Ammon's horn (tissue), 1 donor: Measurements from ENCODE around the gene CLK4.

ENCODE experiments used
- DNase-seq: peaks from one replicate; pipeline ENCODE4 v3.0.0-alpha.2; 2016; ENCODE audit warnings: low spot score

CLK4 gene

DNA sequence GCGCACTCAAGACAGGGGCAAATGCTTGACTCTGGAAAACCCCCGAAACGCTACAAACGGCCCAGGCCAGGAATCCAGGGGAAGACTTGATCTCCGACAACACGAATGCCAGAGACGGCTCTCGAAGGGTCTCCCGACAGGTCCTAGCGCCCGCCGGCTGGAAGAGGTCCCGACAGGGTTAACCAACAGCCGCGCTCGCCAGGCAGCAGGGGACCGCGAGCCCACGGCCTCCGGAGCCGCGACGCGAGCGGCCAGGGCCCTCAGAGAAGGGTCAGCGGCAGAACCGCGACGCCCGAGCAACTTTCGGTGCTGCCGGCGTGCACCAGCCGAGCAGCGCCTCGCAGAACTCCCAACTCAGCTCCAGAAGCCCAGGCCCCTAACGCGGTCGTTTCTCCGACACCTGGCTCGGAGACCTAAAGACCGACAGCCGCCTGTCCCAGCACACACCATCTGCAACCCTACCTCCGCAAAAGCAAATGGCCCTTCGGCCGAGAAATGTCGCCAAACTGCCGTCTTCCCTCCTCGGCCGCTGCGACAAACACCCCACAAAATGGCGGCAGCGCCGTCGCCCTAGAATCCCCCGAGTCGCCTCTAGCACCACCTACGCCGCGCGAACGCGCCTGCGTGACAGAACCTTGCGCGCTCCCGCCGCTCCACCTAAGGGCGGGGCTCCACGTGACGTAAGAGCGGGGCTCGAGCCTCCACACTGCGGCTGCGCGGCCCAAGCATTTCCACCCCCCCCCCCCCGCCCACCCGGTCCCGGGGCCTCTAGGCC, at the start of gene CLK4:
CLK4 (minus strand) TSS at position 567 of the 775 bp plus-strand sequence. CDS start 3,634 bp downstream, outside the sequence.
- DNase-seq, result peak; percentile 96

DNA sequence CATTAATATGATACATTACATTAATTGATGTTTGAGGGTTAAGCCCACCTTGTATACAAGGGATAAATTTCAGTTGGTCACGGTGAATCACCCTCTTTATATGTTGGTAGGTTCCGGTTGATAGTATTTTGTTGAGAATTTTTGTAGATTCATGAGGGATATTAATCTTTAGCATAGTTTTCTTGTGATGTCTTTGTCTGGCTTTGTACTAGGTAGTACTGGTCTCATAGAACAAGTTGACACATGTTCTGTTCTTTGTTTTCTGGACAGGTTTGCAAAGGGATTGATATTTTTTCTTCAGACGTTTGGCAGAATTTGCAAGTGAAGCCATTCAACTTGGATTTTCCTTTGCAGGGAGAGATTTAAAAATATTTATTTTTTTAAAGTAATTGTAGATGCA, 49.1 kb upstream of the CLK4 start:
- DNase-seq, result no peak

DNA sequence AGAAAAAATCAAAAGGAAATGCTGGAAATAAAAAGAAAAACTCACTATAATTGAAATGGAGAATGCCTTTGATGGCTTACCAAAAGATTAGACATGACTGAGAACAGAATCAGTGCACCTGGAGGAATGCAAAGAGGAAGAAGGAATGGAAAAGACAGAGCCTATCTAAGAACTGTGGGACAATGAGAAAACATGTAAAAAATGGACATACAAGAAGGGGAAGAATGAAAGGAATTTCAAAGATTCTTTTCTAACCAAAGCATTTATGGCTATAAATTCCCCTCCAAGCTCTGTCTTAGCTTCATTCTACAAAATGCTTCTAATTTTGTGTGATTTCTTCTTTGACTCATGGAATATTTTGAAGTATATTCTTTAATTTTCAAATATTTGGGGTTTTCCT, 47.5 kb upstream of the CLK4 start:
- DNase-seq, result no peak

DNA sequence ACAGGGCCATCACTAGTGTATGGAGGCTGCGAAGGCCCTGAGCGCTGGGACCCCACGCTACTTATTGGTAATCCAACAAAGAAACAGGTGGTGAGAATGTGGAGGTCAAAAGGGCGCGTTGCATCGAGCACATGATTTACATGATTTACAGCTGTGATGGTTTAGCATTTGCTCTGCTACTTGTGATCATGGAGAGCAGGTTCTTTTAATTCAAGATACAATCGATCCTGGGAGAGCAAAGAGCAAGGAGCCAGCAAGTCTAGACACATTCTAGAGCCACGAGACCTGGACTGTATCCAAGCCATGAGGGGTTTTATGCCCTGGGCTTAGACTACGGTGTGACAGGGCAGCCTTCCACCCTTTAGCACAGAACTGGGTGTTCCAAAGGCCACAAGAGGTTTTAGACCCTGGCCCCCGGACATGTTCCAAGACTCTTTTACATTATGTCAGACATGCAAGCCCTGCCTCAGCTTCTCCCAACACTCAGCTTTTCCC, 47.0 kb upstream of the CLK4 start:
- no peak for DNase-seq

DNA sequence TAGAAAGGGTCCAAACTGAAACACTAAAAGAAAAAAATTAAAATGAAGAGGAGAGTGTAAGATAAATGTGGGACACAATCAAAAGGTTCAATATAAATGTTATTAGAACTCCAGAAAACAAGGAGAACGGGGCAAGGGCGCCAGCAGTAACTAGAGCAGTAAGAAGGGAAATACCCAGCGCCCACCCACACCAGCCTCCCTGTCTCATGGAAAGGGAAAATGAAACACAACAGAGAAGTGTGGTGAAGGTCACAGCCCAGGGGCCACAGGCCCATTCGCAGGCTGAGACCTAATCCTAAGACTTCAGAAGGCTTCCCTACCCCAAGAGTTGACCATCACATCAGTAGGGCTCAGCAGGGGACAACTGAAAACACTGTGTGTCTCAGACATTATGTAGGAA, 45.8 kb upstream of the CLK4 start:
- no peak for DNase-seq

DNA sequence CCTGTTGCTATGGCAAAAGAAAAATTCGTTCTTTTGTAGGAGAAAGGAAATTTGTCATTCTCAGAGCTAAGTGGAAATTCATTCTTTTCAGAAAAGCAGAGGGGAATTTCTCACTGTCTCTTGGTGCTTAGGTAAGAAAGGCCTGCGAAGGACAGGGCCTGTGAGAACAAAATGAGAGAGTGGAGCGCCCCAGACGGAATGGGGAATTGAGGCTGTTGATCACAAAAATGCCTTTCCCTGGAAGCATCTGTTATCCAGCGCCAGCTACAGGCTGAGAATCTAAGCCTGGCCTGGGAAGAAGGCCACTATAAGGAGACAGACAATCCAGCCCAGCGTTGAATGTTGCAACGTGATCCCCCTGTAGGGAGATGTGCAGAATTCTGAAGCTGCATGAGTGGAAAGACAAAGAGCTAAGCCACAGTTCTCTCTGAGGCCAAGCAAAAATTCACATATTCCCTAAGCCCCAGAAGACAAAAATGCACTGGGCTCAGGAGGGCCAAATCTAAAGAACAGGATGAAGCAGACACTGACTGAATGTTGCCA, 44.8 kb upstream of the CLK4 start:
- no peak for DNase-seq

DNA sequence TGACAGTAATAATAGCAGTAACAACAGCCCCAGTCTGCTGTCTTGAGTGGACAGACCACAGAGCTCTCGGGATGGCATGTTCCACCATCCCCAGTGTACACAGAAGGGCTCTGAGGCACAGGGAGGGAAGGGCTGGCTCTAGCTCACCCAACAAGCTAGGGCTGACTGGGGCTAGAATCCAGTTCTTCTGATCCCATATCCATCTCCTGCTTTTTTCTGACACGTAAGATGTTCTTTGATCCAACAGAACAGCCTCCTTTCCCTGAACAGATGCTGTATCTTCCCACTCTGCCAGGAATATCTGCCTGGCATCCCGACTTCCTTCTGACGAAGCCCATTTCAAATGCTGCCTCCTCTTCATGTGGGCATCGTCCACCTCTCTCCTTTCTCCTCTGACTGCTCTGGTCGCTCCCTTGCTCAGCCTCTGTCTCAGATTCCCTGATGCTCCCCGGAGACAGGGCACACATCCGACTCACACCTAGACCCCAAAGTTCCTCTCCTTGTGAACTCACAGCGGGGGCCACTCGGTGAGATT, 43.6 kb upstream of the CLK4 start:
- peak; percentile 14 for DNase-seq

DNA sequence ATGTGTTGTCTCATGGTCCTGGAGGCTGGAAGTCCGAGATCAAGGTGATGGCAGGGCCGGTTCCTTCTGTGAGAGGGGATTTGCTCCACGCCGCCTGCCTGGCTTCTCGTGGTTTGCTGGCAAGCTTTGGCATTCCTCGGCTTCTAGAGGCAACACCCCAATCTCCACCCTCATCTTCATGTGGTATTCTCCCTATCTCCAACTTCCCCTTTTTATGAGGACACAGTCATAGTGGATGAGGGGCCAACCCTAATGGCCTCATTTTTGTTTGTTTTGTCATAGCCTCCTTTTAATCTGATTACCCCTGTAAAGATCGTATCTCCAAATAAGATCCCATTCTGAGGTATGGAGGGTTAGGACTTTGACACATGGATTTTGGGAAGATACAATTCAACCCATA, 41.7 kb upstream of the CLK4 start:
- no peak for DNase-seq

DNA sequence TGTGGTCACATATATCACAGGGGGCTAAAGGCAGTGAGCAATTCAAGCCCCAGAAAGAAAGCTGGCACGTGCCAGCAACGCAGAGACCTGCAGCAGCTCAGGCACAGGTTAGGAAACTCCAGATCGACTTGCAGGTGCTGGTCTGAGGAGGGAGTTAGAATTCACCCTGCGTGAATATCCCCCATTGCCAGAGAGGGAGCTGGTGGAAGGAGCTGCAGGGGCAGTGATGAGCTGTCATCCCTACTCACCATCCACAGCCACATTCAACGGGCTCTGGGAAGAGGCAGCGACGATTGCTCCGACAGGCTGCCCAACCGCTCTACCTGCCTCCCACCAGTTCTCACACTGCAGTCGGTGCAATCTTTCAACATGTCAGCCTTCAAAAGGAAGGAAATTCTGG, 40.8 kb upstream of the CLK4 start:
- no peak for DNase-seq

DNA sequence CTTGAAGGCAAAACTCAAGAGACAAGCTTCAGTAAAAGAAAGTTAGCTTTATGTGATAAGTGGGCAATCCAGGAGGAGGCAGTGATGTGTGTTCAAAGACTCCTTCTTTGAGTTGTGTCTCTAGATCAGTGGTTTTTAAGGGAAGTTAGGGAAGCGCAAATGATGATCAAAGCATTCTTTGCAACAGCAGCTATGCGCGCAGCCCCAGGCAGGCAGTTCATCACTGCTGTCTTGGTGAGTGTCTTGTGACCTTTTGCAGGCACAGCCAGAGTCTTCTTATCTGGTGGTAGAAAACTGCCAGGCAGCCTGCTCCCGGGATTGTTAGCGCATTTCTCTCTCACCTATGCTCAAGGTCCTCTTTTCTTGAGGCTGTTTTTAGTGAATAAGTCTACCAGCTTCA, 40.3 kb upstream of the CLK4 start:
- DNase-seq, result no peak

DNA sequence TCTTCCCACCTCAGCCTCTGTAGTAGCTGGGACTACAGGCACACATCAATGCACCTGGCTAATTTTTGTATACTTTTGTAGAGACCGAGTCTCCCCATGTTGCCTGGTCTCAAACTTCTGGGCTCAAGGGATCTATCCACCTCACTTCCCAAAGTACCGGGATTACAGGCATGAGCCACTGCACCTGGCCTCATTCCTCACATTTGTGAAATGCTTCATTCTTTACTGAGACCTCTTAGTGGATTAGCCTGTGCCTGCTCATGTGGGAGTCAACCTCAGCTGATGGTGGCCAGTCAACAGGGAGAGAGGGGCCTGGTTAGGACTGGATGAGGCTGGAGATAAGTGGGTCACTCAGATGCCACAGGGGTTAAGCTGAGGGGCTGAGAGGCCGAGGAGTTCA, 37.3 kb upstream of the CLK4 start:
- DNase-seq, result no peak

DNA sequence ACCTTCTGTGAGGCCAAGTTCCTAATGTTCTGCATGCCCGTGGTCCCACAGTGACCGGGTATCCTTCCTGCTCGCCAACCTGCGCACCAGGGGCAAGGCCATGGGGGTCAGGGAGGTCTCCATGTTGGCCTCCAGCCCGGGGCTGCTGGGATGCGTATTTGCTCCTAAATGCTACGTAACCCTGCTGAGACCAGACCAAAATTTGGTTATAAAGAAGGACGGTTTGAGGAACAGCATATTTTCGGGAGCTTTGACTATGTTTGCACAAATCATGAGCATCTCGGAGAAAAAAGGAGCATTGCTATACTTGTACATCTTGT, 35.7 kb upstream of the CLK4 start:
- no peak for DNase-seq

DNA sequence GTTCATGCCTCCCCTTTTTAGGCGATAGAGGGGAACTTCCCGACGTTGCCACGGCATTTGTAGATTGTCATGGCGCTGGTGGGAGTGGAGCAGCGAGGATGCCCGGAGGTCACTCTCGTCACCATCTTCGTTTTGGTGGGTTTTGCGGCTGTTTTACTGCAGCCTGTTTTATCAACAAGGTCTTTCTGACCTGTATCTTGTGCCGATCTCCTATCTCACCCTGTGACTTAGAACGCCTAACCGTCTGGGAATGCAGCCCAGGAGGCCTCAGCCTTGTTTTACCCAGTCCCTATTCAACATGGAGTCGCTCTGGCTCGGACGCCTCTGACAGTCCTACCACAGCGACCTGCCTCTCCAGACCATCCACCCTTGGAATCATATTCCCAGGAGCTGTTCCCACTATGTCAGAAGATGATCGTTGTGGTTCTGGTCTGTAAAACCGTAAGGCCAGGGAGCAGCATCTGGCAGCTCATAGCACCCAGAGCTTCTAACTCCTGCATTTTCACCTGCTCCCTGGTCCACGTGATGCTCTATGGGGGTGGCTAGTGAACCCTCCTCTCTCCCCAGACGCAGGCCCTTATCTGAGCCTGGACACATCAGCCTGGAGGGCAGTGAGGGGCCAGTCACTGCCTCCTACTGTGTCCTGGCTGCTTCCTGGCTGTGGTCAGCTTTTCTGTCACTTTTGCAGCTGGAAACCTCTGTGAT, 35.1 kb upstream of the CLK4 start:
- DNase-seq, result no peak

DNA sequence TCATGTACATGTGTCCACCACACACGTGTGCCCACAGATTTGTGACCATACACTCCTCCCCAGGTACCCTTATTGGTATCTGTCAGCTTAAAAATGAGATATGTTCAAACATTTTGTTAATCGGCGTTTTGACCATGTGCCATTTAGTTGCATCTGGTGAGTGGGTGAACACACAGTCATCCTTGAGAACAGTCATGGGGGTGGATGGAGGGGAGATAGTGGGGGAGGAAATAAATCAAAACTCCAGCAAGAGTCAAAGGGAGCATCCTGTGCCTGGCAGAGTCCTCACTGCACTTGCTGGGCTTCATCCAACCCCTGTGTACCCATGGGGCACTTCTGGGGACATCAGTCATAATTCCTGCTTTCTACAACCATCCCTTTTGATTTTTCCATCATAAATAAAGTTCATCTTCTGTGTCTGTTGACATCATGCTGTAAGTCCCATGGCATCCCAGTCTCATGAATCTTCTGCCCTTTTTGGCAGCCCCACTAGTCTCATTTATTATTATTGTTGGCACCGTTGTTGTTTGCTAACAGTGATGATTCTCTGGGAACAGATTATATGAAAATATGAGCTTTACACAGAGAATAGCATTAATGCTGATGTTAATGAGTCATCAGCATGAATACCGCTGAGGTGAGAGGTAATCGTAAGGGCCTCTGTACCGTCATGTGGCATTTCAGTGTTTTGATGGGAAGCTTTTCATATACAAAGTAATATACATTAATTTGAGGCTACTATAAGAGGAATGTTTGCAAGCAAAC, 24.4 kb upstream of the CLK4 start:
- peak; percentile 64 for DNase-seq

DNA sequence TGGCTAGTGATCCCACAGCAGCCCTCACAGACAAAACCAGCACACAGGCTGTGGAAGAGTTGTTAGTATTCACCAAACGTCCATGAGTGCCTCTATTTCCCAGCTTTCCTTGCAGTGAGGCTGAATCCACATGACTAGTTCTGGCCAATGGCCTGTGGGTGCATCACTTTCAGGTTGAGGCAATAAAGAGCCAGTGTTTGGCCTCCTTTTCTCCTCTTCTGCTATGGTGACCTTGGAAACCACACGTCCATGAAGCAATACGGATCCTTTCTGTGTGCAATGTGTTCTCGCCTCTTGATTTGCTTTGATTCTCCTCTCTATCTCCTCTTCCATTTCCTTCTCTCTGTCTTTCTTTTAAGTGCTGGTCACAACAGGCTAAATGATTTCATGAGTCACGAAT, 23.4 kb upstream of the CLK4 start:
- DNase-seq, result no peak

DNA sequence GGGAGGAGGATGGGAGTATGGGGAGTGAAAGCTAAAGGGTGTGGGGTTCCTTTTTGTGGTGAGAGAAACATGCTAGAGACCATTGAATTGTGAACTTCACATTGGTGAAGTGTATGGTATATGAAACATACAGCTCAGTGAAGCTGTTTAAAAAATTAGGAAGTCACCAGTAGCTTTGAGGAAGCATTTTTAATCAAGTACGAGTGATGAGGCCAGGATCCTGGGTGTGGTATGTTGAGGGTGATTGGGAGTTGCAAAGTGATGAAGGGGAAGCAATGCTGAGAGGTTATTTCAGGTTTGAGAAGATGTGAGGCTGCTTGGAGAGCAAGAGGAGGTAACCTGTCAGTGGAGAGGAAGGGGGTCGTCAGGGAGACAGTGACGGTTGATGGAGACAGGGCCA, 22.7 kb upstream of the CLK4 start:
- no peak for DNase-seq

DNA sequence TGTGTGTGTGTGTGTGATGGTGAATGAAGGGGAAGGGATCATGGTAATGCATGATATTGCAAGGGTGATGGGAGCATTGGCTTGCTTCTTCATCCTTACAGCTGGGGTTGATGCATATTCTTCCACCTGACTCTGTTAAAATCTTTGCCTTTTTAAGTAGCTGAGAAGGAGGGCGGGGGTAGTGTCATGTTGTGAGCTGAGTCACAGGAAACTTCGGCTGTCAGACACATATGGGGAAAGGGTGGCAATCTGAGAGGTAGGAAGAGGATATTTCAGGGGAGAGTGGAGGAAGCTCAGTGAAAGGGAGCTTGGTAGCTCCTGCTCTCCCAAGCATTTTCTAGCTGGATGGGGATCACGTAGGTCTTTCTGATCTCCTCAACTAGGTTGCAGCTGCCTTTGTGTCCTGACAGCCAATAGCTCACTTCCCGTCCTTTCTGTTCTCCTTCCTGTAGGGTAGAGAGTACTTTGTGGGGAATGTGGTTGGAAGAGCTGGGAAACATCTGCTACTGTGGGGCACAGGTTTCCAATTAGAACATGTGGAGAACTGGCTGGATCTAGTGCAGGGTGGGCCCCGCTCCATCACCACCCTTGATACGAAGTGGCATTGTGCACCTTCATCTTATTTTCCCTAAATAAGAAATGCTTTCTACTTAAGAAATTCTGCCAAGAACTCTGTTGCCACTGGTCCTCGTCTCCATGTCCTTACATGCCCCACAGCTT, 18.1 kb upstream of the CLK4 start:
- DNase-seq, result peak; percentile 43

DNA sequence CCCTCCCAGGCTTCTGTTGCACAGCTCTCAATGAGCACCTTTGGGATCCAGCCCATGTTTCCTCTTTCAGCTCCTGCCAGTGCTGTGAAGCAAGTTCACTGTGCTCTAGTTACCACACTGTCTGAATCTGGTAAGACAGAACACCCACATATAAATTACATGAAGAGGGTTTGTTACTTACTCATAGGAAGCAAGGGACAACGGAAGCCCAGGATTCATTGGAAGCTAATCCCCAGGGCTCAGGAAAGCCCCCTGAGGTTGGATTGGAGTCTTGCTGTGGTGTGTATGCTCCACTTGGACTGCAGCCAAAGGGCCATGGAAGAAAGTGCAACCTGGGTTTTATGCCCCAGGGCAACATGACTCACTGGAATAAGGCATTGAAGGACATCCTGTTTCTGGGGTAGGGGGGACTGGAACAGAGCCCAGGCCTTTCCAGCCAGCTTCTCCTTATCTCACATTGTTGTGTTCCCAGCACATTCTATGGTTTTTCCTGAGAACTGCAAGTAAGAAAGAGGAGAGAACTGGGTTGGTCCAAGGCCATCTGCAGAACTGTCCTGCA, 15.6 kb upstream of the CLK4 start:
- peak; percentile 50 for DNase-seq

DNA sequence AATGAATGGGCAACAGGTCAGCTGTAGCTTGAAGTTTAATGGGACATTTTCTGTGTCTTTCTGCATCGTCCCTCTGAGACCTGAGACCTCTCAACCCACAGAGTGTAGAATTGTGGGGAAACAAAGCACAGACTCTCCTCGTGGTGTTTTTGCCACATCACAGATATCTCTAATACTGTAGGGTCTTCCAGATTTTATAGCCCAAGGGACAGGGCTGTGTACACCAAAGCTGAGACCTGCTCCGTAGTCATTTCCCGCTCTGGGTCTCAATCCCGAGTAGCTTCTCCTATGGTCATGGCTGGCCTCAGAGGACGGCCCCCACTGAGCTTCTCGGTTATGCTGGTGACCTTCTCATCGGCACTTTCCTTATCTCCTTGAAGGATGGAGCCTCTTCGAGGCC, 14.9 kb upstream of the CLK4 start:
- no peak for DNase-seq

DNA sequence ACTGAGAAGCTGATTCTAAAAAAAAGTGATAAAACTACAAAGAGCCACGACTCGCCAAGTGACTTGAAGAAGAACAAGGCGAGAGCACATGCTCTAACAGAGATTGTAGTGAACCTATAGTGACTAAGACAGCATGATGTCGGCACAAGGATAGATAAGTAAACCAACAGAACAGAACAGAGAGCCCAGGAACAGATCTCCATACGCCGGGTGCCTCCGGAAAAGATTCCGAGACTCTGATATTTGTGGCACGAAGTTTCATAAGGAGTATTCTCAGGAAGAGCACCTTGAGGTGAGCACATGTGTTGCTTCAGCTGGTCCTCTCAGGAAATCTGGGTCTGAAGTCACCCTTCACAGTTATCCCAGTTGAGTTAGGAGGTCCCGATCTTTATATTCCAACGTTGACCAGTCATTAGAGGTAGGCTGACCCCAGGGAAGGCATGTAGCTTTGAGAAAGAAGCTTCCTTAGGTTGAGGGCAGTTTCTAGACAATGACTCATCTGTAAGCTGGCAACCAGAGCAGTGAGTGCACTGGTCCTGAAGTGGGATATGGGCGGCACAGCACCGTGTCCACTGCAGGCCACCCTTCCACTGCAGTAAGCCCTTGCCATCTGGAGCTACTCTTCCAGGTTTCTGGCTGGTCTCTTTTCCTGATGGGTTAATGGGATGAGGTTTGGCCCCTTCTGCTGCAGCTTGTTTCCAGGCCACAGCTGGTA, 13.6 kb upstream of the CLK4 start:
- no peak for DNase-seq
